Stimulated activated CD4-positive, alpha-beta T cell treated with anti-CD3 and anti-CD28 coated beads, Interleukin-1b, Interleukin-23, amount 100 ng/mL, for 4 hours (primary cell): ENCODE results near the gene TBC1D5.
"Not testable (repeated sequence)": the region's sequence is repeated elsewhere in the genome, so short reads cannot be mapped to it uniquely, and the experiment has no call there.

Source experiments
- DNase-seq, 2 donors: peaks; one replicate each; pipeline ENCODE4 v3.0.0-alpha.2; 2020; ENCODE audit warnings: low read depth in 2 of 2

TBC1D5 gene

GRCh38 chr3:17138246-17139039 lies 604.0 kb downstream of the TBC1D5 start:
- DNase-seq = no peak

- DNase-seq = no peak
These were observed 605.1 kb downstream of the TBC1D5 start for GRCh38 chr3:17137321-17137826.

GRCh38 chr3:17136136-17136721 lies 606.2 kb downstream of the TBC1D5 start:
- DNase-seq = no peak

GRCh38 chr3:17135696-17136095 lies 606.7 kb downstream of the TBC1D5 start:
- DNase-seq = no peak

GRCh38 chr3:17133632-17134545 lies 608.5 kb downstream of the TBC1D5 start:
- DNase-seq = no peak

GRCh38 chr3:17132286-17133115 lies 609.9 kb downstream of the TBC1D5 start:
- DNase-seq = no peak

- no peak for DNase-seq
These were observed 611.5 kb downstream of the TBC1D5 start for GRCh38 chr3:17130956-17131355.

GRCh38 chr3:17129556-17129955 lies 612.9 kb downstream of the TBC1D5 start:
- no peak for DNase-seq

GRCh38 chr3:17128671-17129070 lies 613.8 kb downstream of the TBC1D5 start:
- not testable (repeated sequence) for DNase-seq

- no peak for DNase-seq
These were observed 616.5 kb downstream of the TBC1D5 start for GRCh38 chr3:17125738-17126442.

GRCh38 chr3:17122758-17123157 lies 619.7 kb downstream of the TBC1D5 start:
- DNase-seq = no peak

GRCh38 chr3:17121336-17121735 lies 621.1 kb downstream of the TBC1D5 start:
- DNase-seq = no peak

- DNase-seq = no peak
These were observed 622.3 kb downstream of the TBC1D5 start for GRCh38 chr3:17120115-17120514.

- no peak for DNase-seq
These were observed 623.0 kb downstream of the TBC1D5 start for GRCh38 chr3:17119201-17120072.

- DNase-seq = no peak
These were observed 623.7 kb downstream of the TBC1D5 start for GRCh38 chr3:17118771-17119170.

GRCh38 chr3:17116007-17116600 lies 626.3 kb downstream of the TBC1D5 start:
- no peak for DNase-seq

- DNase-seq = no peak
These were observed 627.2 kb downstream of the TBC1D5 start for GRCh38 chr3:17115186-17115585.

GRCh38 chr3:17111586-17111985 lies 630.8 kb downstream of the TBC1D5 start:
- DNase-seq = no peak
